ENCODE data around the gene ZSCAN10. TPM values are rescaled to one million over a fixed set of nuclear protein-coding genes. Genes with fewer than 3 reads are reported as not detected.

The ZSCAN10 gene
- total and polyA plus RNA-seq, 9 of the 15 experiments (the other 6 are each of a cell fraction or from before 2014, with no cell fraction given): 0.22 TPM; not detected in 8

GRCh38 chr16:3059041-3059722 is 39.9 kb downstream of the ZSCAN10 start (continued):
- no peak; the same call in 1 of the 2 replicates for TF ChIP-seq ZBTB40 (IDR thresholded peaks at IDR 0.05)
- no peak for TF ChIP-seq ZBTB40 (CRISPR knock-in tag; IDR thresholded peaks at IDR 0.05)
- TF ChIP-seq BRD4 (IDR thresholded peaks at IDR 0.05): no peak
- no peak for TF ChIP-seq E2F4 (CRISPR knock-in tag; IDR thresholded peaks at IDR 0.05; ENCODE audit: low read depth)
- no peak for TF ChIP-seq MAFG (tag; conservative IDR thresholded peaks at IDR 0.05)
- TF ChIP-seq NCOA1 (IDR thresholded peaks at IDR 0.05; ENCODE audit: low read depth): no peak
- no peak for TF ChIP-seq ATF6 (CRISPR knock-in tag; IDR thresholded peaks at IDR 0.05)
- no peak for TF ChIP-seq THRAP3 (IDR thresholded peaks at IDR 0.05; ENCODE audit: borderline replicate concordance)
- no peak for TF ChIP-seq LARP7 (IDR thresholded peaks at IDR 0.05)
- no peak for TF ChIP-seq ZNF707 (CRISPR knock-in tag; conservative IDR thresholded peaks at IDR 0.05)
- TF ChIP-seq SP1 (CRISPR knock-in tag; IDR thresholded peaks at IDR 0.05): peak; percentile 84
- TF ChIP-seq LCOR (CRISPR knock-in tag; IDR thresholded peaks at IDR 0.05): peak; percentile 35; the same call in 1 of the 2 replicates
- TF ChIP-seq USF1 (CRISPR knock-in tag; IDR thresholded peaks at IDR 0.05): no peak
- no peak for TF ChIP-seq DIDO1 (tag; IDR thresholded peaks at IDR 0.05; ENCODE audit: low read depth)
- TF ChIP-seq SNIP1 (IDR thresholded peaks at IDR 0.05; ENCODE audit: low read depth): no peak
